Measurements from ENCODE around the gene FARS2. TPM values are rescaled to one million over a fixed set of nuclear protein-coding genes. Genes with fewer than 3 reads are reported as not detected.

FARS2 gene
- total and polyA plus RNA-seq, 4 experiments from 2014 or later: 15.6 to 48.4 (median 24.3) TPM

GRCh38 chr6:5383856-5384255 is 122.5 kb downstream of the FARS2 start:
- H3K4me3 Mint-ChIP-seq: no peak overlapping the region
- CTCF ChIA-PET (ENCODE audit: partially characterized antibody): no interaction called here
- intact Hi-C loops (cut with micrococcal nuclease): no loop called here

GRCh38 chr6:5384276-5384675 is 123.0 kb downstream of the FARS2 start:
- peaks cover 0 to 2% (median 0%) of the 10 kb centered on the region in 8 donors for H3K9me3 Mint-ChIP-seq
- ChIA-PET POLR2A (ENCODE audit: partially characterized antibody) (no interaction called here), CTCF (ENCODE audit: partially characterized antibody) (no interaction called here)
- H3K27ac Mint-ChIP-seq: peak overlapping the region in 1 of 7 donors; percentile 34
- peaks cover 7 to 13% (median 11%) of the 10 kb centered on the region in 4 donors for H3K4me1 Mint-ChIP-seq
- intact Hi-C loops (cut with micrococcal nuclease): no loop called here
- Histone ChIP-seq H3K27me3 (ENCODE audit: insufficient read depth, low read length) (no peaks in the 10 kb centered on the region), H3K9me3 (ENCODE audit: control insufficient read depth in 1 of 2, low read length in 2 of 2) (no peaks in the 10 kb centered on the region), H3K4me3 (ENCODE audit: low read length in 2 of 2) (no peak overlapping the region), H3K36me3 (ENCODE audit: insufficient read depth, low read length) (no peaks in the 10 kb centered on the region), H3K4me1 (ENCODE audit: insufficient read depth, low read length) (no peaks in the 10 kb centered on the region), H3K27ac (ENCODE audit: low read depth, low read length) (no peak overlapping the region)
- peaks cover 0 to 8% of the 10 kb centered on the region in 2 donors for H3K36me3 Mint-ChIP-seq
- no peak overlapping the region for H3K4me3 Mint-ChIP-seq
- no peaks in the 10 kb centered on the region for H3K27me3 Mint-ChIP-seq
- DNase-seq: no peak

More at GRCh38 chr6:5383856-5384255, 122.5 kb downstream of the FARS2 start:
- POLR2A ChIA-PET (ENCODE audit: partially characterized antibody): no interaction called here
- no peaks in the 10 kb centered on the region for H3K36me3 ChIP-seq (ENCODE audit: insufficient read depth, low read length)
- no peak for DNase-seq
- H3K27ac Mint-ChIP-seq: no peak overlapping the region
- peaks cover 2 to 12% of the 10 kb centered on the region in 2 donors for H3K36me3 Mint-ChIP-seq
- H3K27ac ChIP-seq (ENCODE audit: low read depth, low read length): no peak overlapping the region
- H3K9me3 ChIP-seq (ENCODE audit: control insufficient read depth in 1 of 2, low read length in 2 of 2): no peaks in the 10 kb centered on the region
- no peaks in the 10 kb centered on the region for H3K27me3 ChIP-seq (ENCODE audit: insufficient read depth, low read length)
- H3K4me3 ChIP-seq (ENCODE audit: low read length in 2 of 2): no peak overlapping the region
- H3K9me3 Mint-ChIP-seq: peaks cover 0 to 2% (median 0%) of the 10 kb centered on the region in 8 donors
- no peaks in the 10 kb centered on the region for H3K27me3 Mint-ChIP-seq
- H3K4me1 ChIP-seq (ENCODE audit: insufficient read depth, low read length): no peaks in the 10 kb centered on the region
- peaks cover 8 to 10% (median 9%) of the 10 kb centered on the region in 4 donors for H3K4me1 Mint-ChIP-seq

- H3K27me3 Mint-ChIP-seq: no peaks in the 10 kb centered on the region
- peaks cover 9 to 16% (median 12%) of the 10 kb centered on the region in 4 donors for H3K4me1 Mint-ChIP-seq
- H3K4me3 Mint-ChIP-seq: no peak overlapping the region
- H3K27ac Mint-ChIP-seq: no peak overlapping the region
- no peaks in the 10 kb centered on the region for H3K4me1 ChIP-seq (ENCODE audit: insufficient read depth, low read length)
- no peaks in the 10 kb centered on the region for H3K36me3 ChIP-seq (ENCODE audit: insufficient read depth, low read length)
- no peaks in the 10 kb centered on the region for H3K27me3 ChIP-seq (ENCODE audit: insufficient read depth, low read length)
- DNase-seq: no peak
- POLR2A ChIA-PET (ENCODE audit: partially characterized antibody): no interaction called here
- no peaks in the 10 kb centered on the region for H3K9me3 Mint-ChIP-seq
- H3K9me3 ChIP-seq (ENCODE audit: control insufficient read depth in 1 of 2, low read length in 2 of 2): no peaks in the 10 kb centered on the region
- H3K27ac ChIP-seq (ENCODE audit: low read depth, low read length): no peak overlapping the region
- CTCF ChIA-PET (ENCODE audit: partially characterized antibody): no interaction called here
- intact Hi-C loops (cut with micrococcal nuclease): no loop called here
- no peak overlapping the region for H3K4me3 ChIP-seq (ENCODE audit: low read length in 2 of 2)
- H3K36me3 Mint-ChIP-seq: no peaks in the 10 kb centered on the region
These were observed 127.0 kb downstream of the FARS2 start for GRCh38 chr6:5388326-5388725.

GRCh38 chr6:5389086-5389745 is 127.9 kb downstream of the FARS2 start:
- no peak overlapping the region for H3K4me3 Mint-ChIP-seq
- H3K4me1 ChIP-seq (ENCODE audit: insufficient read depth, low read length): no peaks in the 10 kb centered on the region
- no peaks in the 10 kb centered on the region for H3K36me3 Mint-ChIP-seq
- DNase-seq: no peak
- intact Hi-C loops (cut with micrococcal nuclease): no loop called here
- ChIA-PET CTCF (ENCODE audit: partially characterized antibody) (interaction anchor here (1.0 to 1.4 kb wide), 2 partner anchors 14 to 89 kb away, joined by 3 to 5 read pairs; no protein-coding TSS in a partner anchor), POLR2A (ENCODE audit: partially characterized antibody) (no interaction called here)
- H3K9me3 Mint-ChIP-seq: no peaks in the 10 kb centered on the region
- no peaks in the 10 kb centered on the region for H3K9me3 ChIP-seq (ENCODE audit: control insufficient read depth in 1 of 2, low read length in 2 of 2)
- H3K27me3 Mint-ChIP-seq: no peaks in the 10 kb centered on the region
- no peak overlapping the region for H3K4me3 ChIP-seq (ENCODE audit: low read length in 2 of 2)
- H3K4me1 Mint-ChIP-seq: peaks cover 9 to 14% (median 11%) of the 10 kb centered on the region in 4 donors
- peak overlapping the region in 1 of 7 donors; percentile 87 for H3K27ac Mint-ChIP-seq
- no peaks in the 10 kb centered on the region for H3K27me3 ChIP-seq (ENCODE audit: insufficient read depth, low read length)
- no peak overlapping the region for H3K27ac ChIP-seq (ENCODE audit: low read depth, low read length)
- no peaks in the 10 kb centered on the region for H3K36me3 ChIP-seq (ENCODE audit: insufficient read depth, low read length)

GRCh38 chr6:5390177-5390576 is 128.9 kb downstream of the FARS2 start:
- intact Hi-C loops (cut with micrococcal nuclease): no loop called here
- H3K27me3 Mint-ChIP-seq: no peaks in the 10 kb centered on the region
- H3K27me3 ChIP-seq (ENCODE audit: insufficient read depth, low read length): no peaks in the 10 kb centered on the region
- POLR2A ChIA-PET (ENCODE audit: partially characterized antibody): no interaction called here
- DNase-seq: no peak
- H3K9me3 Mint-ChIP-seq: no peaks in the 10 kb centered on the region
- no peaks in the 10 kb centered on the region for H3K36me3 ChIP-seq (ENCODE audit: insufficient read depth, low read length)
- H3K36me3 Mint-ChIP-seq: no peaks in the 10 kb centered on the region
- CTCF ChIA-PET (ENCODE audit: partially characterized antibody): no interaction called here
- H3K4me3 ChIP-seq (ENCODE audit: low read length in 2 of 2): no peak overlapping the region
- H3K27ac Mint-ChIP-seq: peak overlapping the region in 1 of 7 donors; percentile 9
- peaks cover 7 to 14% (median 11%) of the 10 kb centered on the region in 4 donors for H3K4me1 Mint-ChIP-seq
- H3K27ac ChIP-seq (ENCODE audit: low read depth, low read length): no peak overlapping the region
- H3K4me1 ChIP-seq (ENCODE audit: insufficient read depth, low read length): no peaks in the 10 kb centered on the region
- H3K9me3 ChIP-seq (ENCODE audit: control insufficient read depth in 1 of 2, low read length in 2 of 2): no peaks in the 10 kb centered on the region
- no peak overlapping the region for H3K4me3 Mint-ChIP-seq

GRCh38 chr6:5394280-5394679 is 133.0 kb downstream of the FARS2 start:
- Mint-ChIP-seq H3K27me3 (no peaks in the 10 kb centered on the region), H3K27ac (no peak overlapping the region), H3K9me3 (no peaks in the 10 kb centered on the region), H3K4me1 (peaks cover 10 to 17% (median 14%) of the 10 kb centered on the region in 4 donors), H3K36me3 (no peaks in the 10 kb centered on the region), H3K4me3 (no peak overlapping the region)
- H3K27ac ChIP-seq (ENCODE audit: low read depth, low read length): no peak overlapping the region
- H3K4me3 ChIP-seq (ENCODE audit: low read length in 2 of 2): no peak overlapping the region
- DNase-seq: no peak
- no peaks in the 10 kb centered on the region for H3K9me3 ChIP-seq (ENCODE audit: control insufficient read depth in 1 of 2, low read length in 2 of 2)
- ChIA-PET CTCF (ENCODE audit: partially characterized antibody) (interaction anchor here (1.6 to 2.1 kb wide), 2 partner anchors 250 to 253 kb away, joined by 5 to 6 read pairs; no protein-coding TSS in a partner anchor), POLR2A (ENCODE audit: partially characterized antibody) (no interaction called here)
- H3K4me1 ChIP-seq (ENCODE audit: insufficient read depth, low read length): no peaks in the 10 kb centered on the region
- intact Hi-C loops (cut with micrococcal nuclease): no loop called here
- H3K36me3 ChIP-seq (ENCODE audit: insufficient read depth, low read length): no peaks in the 10 kb centered on the region
- H3K27me3 ChIP-seq (ENCODE audit: insufficient read depth, low read length): no peaks in the 10 kb centered on the region

- Histone ChIP-seq H3K27ac (ENCODE audit: low read depth, low read length) (no peak overlapping the region), H3K27me3 (ENCODE audit: insufficient read depth, low read length) (no peaks in the 10 kb centered on the region), H3K4me3 (ENCODE audit: low read length in 2 of 2) (no peak overlapping the region), H3K9me3 (ENCODE audit: control insufficient read depth in 1 of 2, low read length in 2 of 2) (no peaks in the 10 kb centered on the region), H3K4me1 (ENCODE audit: insufficient read depth, low read length) (no peaks in the 10 kb centered on the region), H3K36me3 (ENCODE audit: insufficient read depth, low read length) (no peaks in the 10 kb centered on the region)
- ChIA-PET POLR2A (ENCODE audit: partially characterized antibody) (no interaction called here), CTCF (ENCODE audit: partially characterized antibody) (interaction anchor here (2.1 kb wide), 1 partner anchor 252 kb away, joined by 13 read pairs; no protein-coding TSS in a partner anchor)
- intact Hi-C loops (cut with micrococcal nuclease): loop anchor here (5.0 kb wide), 1 partner anchor 1152 kb away; no protein-coding TSS in a partner anchor
- DNase-seq: no peak
- H3K36me3 Mint-ChIP-seq: no peaks in the 10 kb centered on the region
- H3K9me3 Mint-ChIP-seq: no peaks in the 10 kb centered on the region
- peaks cover 9 to 21% (median 17%) of the 10 kb centered on the region in 4 donors for H3K4me1 Mint-ChIP-seq
- no peaks in the 10 kb centered on the region for H3K27me3 Mint-ChIP-seq
- H3K4me3 Mint-ChIP-seq: no peak overlapping the region
- H3K27ac Mint-ChIP-seq: peak overlapping the region in 2 of 7 donors; percentile 5 to 51
These were observed 134.4 kb downstream of the FARS2 start for GRCh38 chr6:5395719-5396118.
